A549 (cell line): ENCODE measurements around the gene PCED1B. TPM values are rescaled to one million over a fixed set of nuclear protein-coding genes. Genes with fewer than 3 reads are reported as not detected.

Experiments
- ATAC-seq, 2 experiments: fragments of 200-7000 bp in 1 of 2; fragments of >200 bp in 1 of 2; cut with Nextera tagmentation in 1 of 2; cut with Tn5 transposase in 1 of 2; 3 replicates each; pipeline versions ENCODE4 v1.8.0 to v1.9.1; 2018 to 2020; ENCODE audit warnings: mild to moderate bottlenecking in 1 of 2, moderate library complexity in 1 of 2
- CTCF ChIA-PET: fragments of 300-600 bp; sonication (Branson Sonifier 250); formaldehyde crosslinking; extraction: SDS; loops from one replicate; lab custom pipeline; 2021; ENCODE audit warnings: antibody characterized with exemption, inconsistent platforms; lab: Yijun Ruan, JAX
- POLR2A ChIA-PET: fragments of 350-600 bp; formaldehyde crosslinking; extraction: SDS; loops from one replicate; lab custom pipeline; 2021; ENCODE audit warnings: antibody characterized with exemption, inconsistent platforms; lab: Yijun Ruan, JAX
- DNase-seq, 2 experiments: peaks; one replicate each; pipeline versions ENCODE4 v3.0.0 to v3.0.0-alpha.2; 2011 to 2016; ENCODE audit warnings: low read depth in 1 of 2, low spot score in 1 of 2
- FAIRE-seq: peaks from 2 replicates; lab custom pipeline; 2011; peaks lifted over from hg19 to GRCh38; lab: Jason Lieb, UNC
- H3K27ac ChIP-seq, 2 experiments: fragments of >200 bp; sonication (Bioruptor Twin); formaldehyde crosslinking; 3 replicates each; pipeline ENCODE4 v1.5.1; 2016 to 2017
- H3K4me1 ChIP-seq: fragments of >200 bp; sonication (Bioruptor Twin); formaldehyde crosslinking; 3 replicates; pipeline ENCODE4 v1.6.1; 2016
- H3K4me2 ChIP-seq: fragments of >200 bp; sonication (Bioruptor Twin); formaldehyde crosslinking; 3 replicates; pipeline ENCODE4 v1.6.1; 2016
- H3K4me3 ChIP-seq: fragments of >200 bp; sonication (Bioruptor Twin); formaldehyde crosslinking; 3 replicates; pipeline ENCODE4 v1.5.1; 2016
- H3K9me3 ChIP-seq: fragments of >200 bp; sonication (Bioruptor Twin); formaldehyde crosslinking; 3 replicates; pipeline ENCODE4 v1.6.1; 2016
- BHLHE40 ChIP-seq: IDR thresholded peaks from 2 replicates; pipeline ENCODE4 v1.6.1; 2012; ENCODE audit warnings: low read depth, low read length, inconsistent platforms
- CBX2 ChIP-seq: fragments of 200-600 bp; sonication (generic); IDR thresholded peaks from 2 replicates; pipeline ENCODE4 v1.6.1; 2016; ENCODE audit warnings: low read depth, mild to moderate bottlenecking, borderline replicate concordance
- CHD2 ChIP-seq: fragments of 150-350 bp; IDR thresholded peaks from 2 replicates; pipeline ENCODE4 v1.6.1; 2014; ENCODE audit warnings: low read length; ENCODE audit not compliant: partially characterized antibody
- CHD4 ChIP-seq: fragments of 200-600 bp; sonication (generic); IDR thresholded peaks from 2 replicates; pipeline ENCODE4 v1.6.1; 2016; ENCODE audit warnings: antibody characterized with exemption, mild to moderate bottlenecking, borderline replicate concordance
- ELK1 ChIP-seq: fragments of 150-350 bp; IDR thresholded peaks from 2 replicates; pipeline ENCODE4 v1.6.1; 2014; ENCODE audit warnings: low read depth, mild to moderate bottlenecking, low read length
- ESRRA ChIP-seq: fragments of 150-350 bp; IDR thresholded peaks from 2 replicates; pipeline ENCODE4 v1.6.1; 2014; ENCODE audit warnings: mild to moderate bottlenecking, low read length, borderline replicate concordance
- FOSL2 ChIP-seq, 2 experiments: fragments of 450-650 bp in 1 of 2; fragments of >200 bp in 1 of 2; sonication (Bioruptor Twin) in 1 of 2; formaldehyde crosslinking; IDR thresholded peaks; 2 replicates each; pipeline versions ENCODE4 v1.5.0 to v1.6.1; 2016 to 2020; ENCODE audit warnings: mild to moderate bottlenecking in 1 of 2, moderate library complexity in 1 of 2
- HEYL ChIP-seq: fragments of 250-450 bp; sonication (Bioruptor Pico); IDR thresholded peaks from 2 replicates; pipeline ENCODE4 v1.8.0; 2021; ENCODE audit warnings: mild to moderate bottlenecking, moderate library complexity
- HOXA7 ChIP-seq: fragments of 250-450 bp; sonication (Bioruptor Pico); IDR thresholded peaks from 2 replicates; pipeline ENCODE4 v1.5.0; 2020; ENCODE audit warnings: mild to moderate bottlenecking, moderate library complexity
- HOXB13 ChIP-seq: fragments of 250-450 bp; sonication (Bioruptor Pico); IDR thresholded peaks from 2 replicates; pipeline ENCODE4 v1.5.0; 2020; ENCODE audit warnings: low read depth, mild to moderate bottlenecking, moderate library complexity
- HOXB5 ChIP-seq: fragments of 250-450 bp; sonication (Bioruptor Pico); IDR thresholded peaks from 2 replicates; pipeline ENCODE4 v1.5.0; 2020; ENCODE audit warnings: mild to moderate bottlenecking, moderate library complexity
- JUN ChIP-seq, 2 experiments: fragments of >200 bp; sonication (Bioruptor Twin); formaldehyde crosslinking; IDR thresholded peaks; 2 replicates in 1 of 2; 3 replicates in 1 of 2; pipeline ENCODE4 v1.6.1; 2016 to 2017
- JUNB ChIP-seq: fragments of >200 bp; sonication (Bioruptor Twin); formaldehyde crosslinking; IDR thresholded peaks from 2 replicates; pipeline ENCODE4 v1.6.1; 2016
- KDM5A ChIP-seq: fragments of 200-600 bp; sonication (generic); IDR thresholded peaks from 2 replicates; pipeline ENCODE4 v1.6.1; 2016; ENCODE audit warnings: antibody characterized with exemption, mild to moderate bottlenecking
- NFE2L2 ChIP-seq: fragments of 150-350 bp; conservative IDR thresholded peaks from 2 replicates; pipeline ENCODE4 v1.6.1; 2014; ENCODE audit warnings: low read length
- NPAS2 ChIP-seq: fragments of 250-450 bp; sonication (Bioruptor Pico); IDR thresholded peaks from 2 replicates; pipeline ENCODE4 v1.8.0; 2022; ENCODE audit warnings: mild to moderate bottlenecking, moderate library complexity, borderline replicate concordance
- PHF8 ChIP-seq: fragments of 200-600 bp; sonication (generic); IDR thresholded peaks from 2 replicates; pipeline ENCODE4 v1.6.1; 2016; ENCODE audit warnings: low read depth, mild to moderate bottlenecking, antibody characterized with exemption, moderate library complexity, borderline replicate concordance
- POLR2A ChIP-seq: IDR thresholded peaks from 2 replicates; pipeline ENCODE4 v1.6.1; 2012; ENCODE audit warnings: mild to moderate bottlenecking, low read length
- RFX5 ChIP-seq: fragments of 450-650 bp; IDR thresholded peaks from 2 replicates; pipeline ENCODE4 v1.7.1; 2014; ENCODE audit warnings: antibody characterized with exemption, mild to moderate bottlenecking, moderate library complexity
- RNF2 ChIP-seq: fragments of 200-600 bp; sonication (generic); IDR thresholded peaks from 2 replicates; pipeline ENCODE4 v1.6.1; 2016; ENCODE audit warnings: low read depth, mild to moderate bottlenecking, antibody characterized with exemption, moderate library complexity, borderline replicate concordance
- ZFP36 ChIP-seq: fragments of 450-650 bp; IDR thresholded peaks from 2 replicates; pipeline ENCODE4 v1.6.1; 2014; ENCODE audit warnings: borderline replicate concordance; ENCODE audit not compliant: partially characterized antibody
- ZSCAN20 ChIP-seq: fragments of 250-450 bp; sonication (Bioruptor Pico); IDR thresholded peaks from 2 replicates; pipeline ENCODE4 v1.8.0; 2022; ENCODE audit warnings: mild to moderate bottlenecking, moderate library complexity
- WGBS: methylation state at CpG from one replicate; pipeline ENCODE4 v1.1.6; 2017; ENCODE audit errors: missing lambda C conversion rate; 5-methylcytosine and 5-hydroxymethylcytosine counted together
- polyA plus RNA-seq, 4 experiments: library from polyadenylated mRNA; depleted of rRNA in 3 of 4; stranded (reverse); fragments of >200 nt; fragmentation: RNase III in 1 of 4; extraction: RNeasy Plus Mini Kit Qiagen cat#74134 plus additional on column Dnase treatment in 1 of 4; gene quantifications; 2 replicates in 3 of 4; 3 replicates in 1 of 4; pipeline ENCODE4 v1.2.3, GENCODE V29; 2011 to 2017
- TF ChIP-seq, protein P1 (sequence below): fragments of >200 bp; sonication (Bioruptor Twin); formaldehyde crosslinking; IDR thresholded peaks from 3 replicates; pipeline ENCODE4 v1.6.1; 2016
- TF ChIP-seq, protein P2 (sequence below): fragments of 250-450 bp; sonication (Bioruptor Pico); IDR thresholded peaks from 2 replicates; pipeline ENCODE4 v1.5.0; 2021; ENCODE audit warnings: mild to moderate bottlenecking, moderate library complexity, borderline replicate concordance

Gene PCED1B
- polyA plus RNA-seq, 2 of the 4 experiments (the other 2 are of a cell fraction), result 74.6 to 108 TPM

GRCh38 chr12:47099610-47100009 is 20.2 kb downstream of the PCED1B start:
- Histone ChIP-seq H3K4me1 (peaks cover 71% of the 10 kb centered on the region), H3K27ac (peak overlapping the region; percentile 91), H3K9me3 (no peaks in the 10 kb centered on the region), H3K4me2 (peak overlapping the region; percentile 1; the same call in 2 of the 3 replicates), H3K4me3 (no peak overlapping the region)
- ATAC-seq, result no peak
- TF ChIP-seq KDM5A (no peak), HOXB13 (CRISPR knock-in tag) (no peak), CHD2 (no peak), FOSL2 (IDR thresholded peaks at IDR 0.05) (no peak), FOSL2 (CRISPR knock-in tag; IDR thresholded peaks at IDR 0.05) (no peak), ESRRA (no peak), NFE2L2 (no peak), NPAS2 (CRISPR knock-in tag) (no peak), HOXB5 (no peak), JUN (IDR thresholded peaks at IDR 0.05) (no peak), ELK1 (no peak), PHF8 (no peak), ZSCAN20 (CRISPR knock-in tag) (no peak), HOXA7 (CRISPR knock-in tag) (no peak), RFX5 (no peak), RNF2 (no peak), HEYL (CRISPR knock-in tag) (no peak), BHLHE40 (no peak), POLR2A (no peak)
- TF ChIP-seq, protein P1, sequence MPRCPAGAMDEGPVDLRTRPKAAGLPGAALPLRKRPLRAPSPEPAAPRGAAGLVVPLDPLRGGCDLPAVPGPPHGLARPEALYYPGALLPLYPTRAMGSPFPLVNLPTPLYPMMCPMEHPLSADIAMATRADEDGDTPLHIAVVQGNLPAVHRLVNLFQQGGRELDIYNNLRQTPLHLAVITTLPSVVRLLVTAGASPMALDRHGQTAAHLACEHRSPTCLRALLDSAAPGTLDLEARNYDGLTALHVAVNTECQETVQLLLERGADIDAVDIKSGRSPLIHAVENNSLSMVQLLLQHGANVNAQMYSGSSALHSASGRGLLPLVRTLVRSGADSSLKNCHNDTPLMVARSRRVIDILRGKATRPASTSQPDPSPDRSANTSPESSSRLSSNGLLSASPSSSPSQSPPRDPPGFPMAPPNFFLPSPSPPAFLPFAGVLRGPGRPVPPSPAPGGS, result no peak
- TF ChIP-seq, protein P2, sequence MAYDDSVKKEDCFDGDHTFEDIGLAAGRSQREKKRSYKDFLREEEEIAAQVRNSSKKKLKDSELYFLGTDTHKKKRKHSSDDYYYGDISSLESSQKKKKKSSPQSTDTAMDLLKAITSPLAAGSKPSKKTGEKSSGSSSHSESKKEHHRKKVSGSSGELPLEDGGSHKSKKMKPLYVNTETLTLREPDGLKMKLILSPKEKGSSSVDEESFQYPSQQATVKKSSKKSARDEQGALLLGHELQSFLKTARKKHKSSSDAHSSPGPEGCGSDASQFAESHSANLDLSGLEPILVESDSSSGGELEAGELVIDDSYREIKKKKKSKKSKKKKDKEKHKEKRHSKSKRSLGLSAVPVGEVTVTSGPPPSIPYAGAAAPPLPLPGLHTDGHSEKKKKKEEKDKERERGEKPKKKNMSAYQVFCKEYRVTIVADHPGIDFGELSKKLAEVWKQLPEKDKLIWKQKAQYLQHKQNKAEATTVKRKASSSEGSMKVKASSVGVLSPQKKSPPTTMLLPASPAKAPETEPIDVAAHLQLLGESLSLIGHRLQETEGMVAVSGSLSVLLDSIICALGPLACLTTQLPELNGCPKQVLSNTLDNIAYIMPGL, result no peak
- 91% methylated on average over 2 of the region's 2 CpGs for WGBS
- POLR2A ChIA-PET, result no interaction called here
- no peak for FAIRE-seq
- DNase-seq, result no peak
- CTCF ChIA-PET, result interaction anchor here (0.6 to 0.9 kb wide), 2 partner anchors 111 to 135 kb away, joined by 3 read pairs; no protein-coding TSS in a partner anchor

DNA sequence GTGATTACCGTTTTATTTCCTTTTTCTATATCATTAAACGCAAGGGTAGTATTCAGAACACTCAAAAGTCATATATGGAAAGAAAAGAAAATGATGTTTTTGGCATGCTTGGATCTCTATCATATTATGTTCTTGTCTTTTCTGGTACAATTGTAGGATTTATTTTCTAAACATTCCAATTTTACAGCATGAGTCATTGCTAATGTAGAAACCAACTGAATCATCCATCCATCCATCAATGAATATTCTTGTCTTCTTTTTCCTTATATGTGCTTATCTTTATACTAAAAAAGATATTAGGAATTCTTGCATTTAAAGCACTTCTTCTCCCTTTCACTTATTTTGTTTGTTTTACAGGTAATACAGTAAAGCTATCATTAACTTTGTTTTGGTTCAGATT is 20.7 kb downstream of the PCED1B start:
- DNase-seq, result no peak
- ATAC-seq, result no peak
- WGBS, result 89% methylated on average over 2 of the region's 2 CpGs
- FAIRE-seq, result no peak
- TF ChIP-seq ZFP36 (no peak), JUNB (0 out of 2 replicates have a peak, but pooled peaks have one; percentile 22), FOSL2 (IDR thresholded peaks at IDR 0.05) (no peak), FOSL2 (CRISPR knock-in tag; IDR thresholded peaks at IDR 0.05) (peak; percentile 76), CBX2 (no peak), CHD4 (no peak)
- H3K27ac ChIP-seq, result peak overlapping the region in 1 of 2 experiments; percentile 26; a peak in 2 of 6 replicates
- H3K9me3 ChIP-seq, result no peaks in the 10 kb centered on the region
- ChIA-PET POLR2A (no interaction called here), CTCF (interaction anchor here (1.0 to 2.6 kb wide), 2 partner anchors 13 to 197 kb away, joined by 3 to 10 read pairs; no protein-coding TSS in a partner anchor)
- peaks cover 68% of the 10 kb centered on the region for H3K4me1 ChIP-seq
- peak overlapping the region; percentile 1; the same call in 2 of the 3 replicates for H3K4me2 ChIP-seq
- H3K4me3 ChIP-seq, result no peak overlapping the region
